ENCODE data around the gene SLC16A4.

Gene SLC16A4

GRCh38 chr1:110383251-110383990 is 7.4 kb downstream of the SLC16A4 start:
- H3K4me3 ChIP-seq (ENCODE audit: control insufficient read depth, low read depth, low read length), result no peak overlapping the region
- no peak for TF ChIP-seq CTCF (conservative IDR thresholded peaks at IDR 0.05; ENCODE audit: control insufficient read depth, insufficient read depth, low read depth, low read length)
- peak; percentile 50 for DNase-seq (ENCODE audit: low read depth)

- DNase-seq (ENCODE audit: low read depth), result peak; percentile 88
- TF ChIP-seq CTCF (conservative IDR thresholded peaks at IDR 0.05; ENCODE audit: control insufficient read depth, insufficient read depth, low read depth, low read length), result no peak
- no peak overlapping the region for H3K4me3 ChIP-seq (ENCODE audit: control insufficient read depth, low read depth, low read length)
These were observed 10.0 kb downstream of the SLC16A4 start for GRCh38 chr1:110380672-110381283.

- H3K4me3 ChIP-seq (ENCODE audit: control insufficient read depth, low read depth, low read length), result no peak overlapping the region
- TF ChIP-seq CTCF (conservative IDR thresholded peaks at IDR 0.05; ENCODE audit: control insufficient read depth, insufficient read depth, low read depth, low read length), result no peak
- DNase-seq (ENCODE audit: low read depth), result peak; percentile 60
These were observed 15.3 kb downstream of the SLC16A4 start for GRCh38 chr1:110375490-110375889.

GRCh38 chr1:110370827-110371226 is 20.0 kb downstream of the SLC16A4 start:
- TF ChIP-seq CTCF (conservative IDR thresholded peaks at IDR 0.05; ENCODE audit: control insufficient read depth, insufficient read depth, low read depth, low read length), result no peak
- H3K4me3 ChIP-seq (ENCODE audit: control insufficient read depth, low read depth, low read length), result no peak overlapping the region
- peak; percentile 77 for DNase-seq (ENCODE audit: low read depth)

GRCh38 chr1:110364221-110364620 is 26.6 kb downstream of the SLC16A4 start:
- no peak overlapping the region for H3K4me3 ChIP-seq (ENCODE audit: control insufficient read depth, low read depth, low read length)
- no peak for TF ChIP-seq CTCF (conservative IDR thresholded peaks at IDR 0.05; ENCODE audit: control insufficient read depth, insufficient read depth, low read depth, low read length)
- no peak for DNase-seq (ENCODE audit: low read depth)

- no peak for TF ChIP-seq CTCF (conservative IDR thresholded peaks at IDR 0.05; ENCODE audit: control insufficient read depth, insufficient read depth, low read depth, low read length)
- DNase-seq (ENCODE audit: low read depth), result no peak
- H3K4me3 ChIP-seq (ENCODE audit: control insufficient read depth, low read depth, low read length), result no peak overlapping the region
These were observed 29.0 kb downstream of the SLC16A4 start for GRCh38 chr1:110361856-110362255.
